ENCODE results near the gene NID1. TPM values are rescaled to one million over a fixed set of nuclear protein-coding genes. Genes with fewer than 3 reads are reported as not detected.
A peak's percentile ranks its signal among the peaks of the same experiment; 100 is the strongest.

NID1 gene, protein sequence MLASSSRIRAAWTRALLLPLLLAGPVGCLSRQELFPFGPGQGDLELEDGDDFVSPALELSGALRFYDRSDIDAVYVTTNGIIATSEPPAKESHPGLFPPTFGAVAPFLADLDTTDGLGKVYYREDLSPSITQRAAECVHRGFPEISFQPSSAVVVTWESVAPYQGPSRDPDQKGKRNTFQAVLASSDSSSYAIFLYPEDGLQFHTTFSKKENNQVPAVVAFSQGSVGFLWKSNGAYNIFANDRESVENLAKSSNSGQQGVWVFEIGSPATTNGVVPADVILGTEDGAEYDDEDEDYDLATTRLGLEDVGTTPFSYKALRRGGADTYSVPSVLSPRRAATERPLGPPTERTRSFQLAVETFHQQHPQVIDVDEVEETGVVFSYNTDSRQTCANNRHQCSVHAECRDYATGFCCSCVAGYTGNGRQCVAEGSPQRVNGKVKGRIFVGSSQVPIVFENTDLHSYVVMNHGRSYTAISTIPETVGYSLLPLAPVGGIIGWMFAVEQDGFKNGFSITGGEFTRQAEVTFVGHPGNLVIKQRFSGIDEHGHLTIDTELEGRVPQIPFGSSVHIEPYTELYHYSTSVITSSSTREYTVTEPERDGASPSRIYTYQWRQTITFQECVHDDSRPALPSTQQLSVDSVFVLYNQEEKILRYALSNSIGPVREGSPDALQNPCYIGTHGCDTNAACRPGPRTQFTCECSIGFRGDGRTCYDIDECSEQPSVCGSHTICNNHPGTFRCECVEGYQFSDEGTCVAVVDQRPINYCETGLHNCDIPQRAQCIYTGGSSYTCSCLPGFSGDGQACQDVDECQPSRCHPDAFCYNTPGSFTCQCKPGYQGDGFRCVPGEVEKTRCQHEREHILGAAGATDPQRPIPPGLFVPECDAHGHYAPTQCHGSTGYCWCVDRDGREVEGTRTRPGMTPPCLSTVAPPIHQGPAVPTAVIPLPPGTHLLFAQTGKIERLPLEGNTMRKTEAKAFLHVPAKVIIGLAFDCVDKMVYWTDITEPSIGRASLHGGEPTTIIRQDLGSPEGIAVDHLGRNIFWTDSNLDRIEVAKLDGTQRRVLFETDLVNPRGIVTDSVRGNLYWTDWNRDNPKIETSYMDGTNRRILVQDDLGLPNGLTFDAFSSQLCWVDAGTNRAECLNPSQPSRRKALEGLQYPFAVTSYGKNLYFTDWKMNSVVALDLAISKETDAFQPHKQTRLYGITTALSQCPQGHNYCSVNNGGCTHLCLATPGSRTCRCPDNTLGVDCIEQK
- 5.8 and 7.6 TPM in 2 replicates for total RNA-seq (2014; rRNA removed; shearing (Covaris generic))

GRCh38 chr1:236064674-236065508 is at the start of gene NID1:
TSS of gene NID1 (minus strand) at chr1:236065090. CDS start at chr1:236065079, 11 bp downstream.
- DNase-seq (ENCODE audit: low read depth), result peak; percentile 84

GRCh38 chr1:236114076-236114747 is 49.3 kb upstream of the NID1 start:
- DNase-seq (ENCODE audit: low read depth), result no peak

DNA sequence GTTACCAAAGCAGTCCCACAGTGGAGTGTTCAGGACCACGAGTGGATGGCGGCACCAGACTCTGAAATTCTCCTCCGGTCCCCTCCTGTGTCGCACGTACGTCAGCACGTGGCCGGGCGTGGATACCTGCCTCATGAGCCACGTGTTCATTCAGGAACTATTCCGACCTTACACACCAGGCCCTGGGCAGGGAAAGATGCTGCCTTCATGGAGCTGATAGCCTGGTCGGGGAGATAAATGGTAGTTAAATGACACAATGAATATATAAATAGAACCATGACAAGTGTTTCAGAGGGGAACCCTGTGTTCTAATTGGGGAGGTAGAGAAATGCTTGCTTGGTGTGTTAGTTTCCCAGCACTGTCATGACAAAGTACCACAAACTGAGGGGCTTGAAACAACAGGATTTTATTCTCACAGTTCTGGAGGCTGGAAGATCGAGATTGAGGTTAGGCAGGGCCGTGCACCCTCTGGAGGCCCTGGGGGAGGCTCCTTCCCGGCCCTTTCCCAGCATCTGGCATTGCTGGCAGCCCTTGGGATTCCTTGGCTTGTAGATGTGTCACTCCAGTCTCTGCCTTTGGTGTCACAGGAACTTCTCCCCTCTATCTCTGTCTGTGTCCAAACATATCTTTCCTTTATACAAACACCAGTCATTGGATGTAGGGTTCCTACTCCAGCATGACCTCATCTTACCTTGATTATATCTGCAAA is 48.6 kb upstream of the NID1 start:
- DNase-seq (ENCODE audit: low read depth), result no peak

- no peak for DNase-seq (ENCODE audit: low read depth)
Observed at GRCh38 chr1:236112332-236112627, 47.4 kb upstream of the NID1 start.

DNA sequence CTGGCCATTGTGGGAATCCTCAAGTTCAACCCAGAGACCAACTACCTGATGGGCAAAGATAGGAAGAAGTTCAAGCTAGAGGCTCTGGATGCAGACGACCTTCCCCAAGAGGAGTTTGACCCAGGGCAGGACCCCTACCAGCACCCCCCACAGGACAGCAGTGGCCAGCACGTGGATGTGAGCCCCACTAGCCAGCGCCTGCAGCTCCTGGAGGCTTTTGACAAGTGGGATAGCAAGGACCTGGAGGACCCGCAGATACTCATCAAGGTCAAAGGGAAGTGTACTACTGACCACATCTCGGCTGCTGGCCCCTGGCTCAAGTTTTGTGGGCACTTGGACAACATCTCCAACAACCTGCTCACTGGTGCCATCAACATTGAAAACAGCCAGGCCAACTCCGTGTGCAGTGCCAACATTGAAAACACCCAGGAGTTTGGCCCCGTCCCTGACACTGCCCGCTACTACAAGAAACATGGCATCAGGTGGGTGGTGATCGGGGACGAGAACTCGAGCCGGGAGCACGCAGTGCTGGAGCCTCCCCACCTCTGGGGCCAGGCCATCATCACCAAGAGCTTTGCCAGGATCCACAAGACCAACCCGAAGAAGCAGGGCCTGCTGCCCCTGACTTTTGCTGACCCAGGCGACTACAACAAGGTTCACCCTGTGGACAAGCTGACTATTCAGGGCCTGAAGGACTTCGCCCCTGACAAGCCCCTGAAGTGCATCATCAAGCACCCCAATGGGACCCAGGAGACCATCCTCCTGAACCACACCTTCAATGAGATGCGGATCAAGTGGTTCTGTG is 46.8 kb upstream of the NID1 start:
- no peak for DNase-seq (ENCODE audit: low read depth)

DNA sequence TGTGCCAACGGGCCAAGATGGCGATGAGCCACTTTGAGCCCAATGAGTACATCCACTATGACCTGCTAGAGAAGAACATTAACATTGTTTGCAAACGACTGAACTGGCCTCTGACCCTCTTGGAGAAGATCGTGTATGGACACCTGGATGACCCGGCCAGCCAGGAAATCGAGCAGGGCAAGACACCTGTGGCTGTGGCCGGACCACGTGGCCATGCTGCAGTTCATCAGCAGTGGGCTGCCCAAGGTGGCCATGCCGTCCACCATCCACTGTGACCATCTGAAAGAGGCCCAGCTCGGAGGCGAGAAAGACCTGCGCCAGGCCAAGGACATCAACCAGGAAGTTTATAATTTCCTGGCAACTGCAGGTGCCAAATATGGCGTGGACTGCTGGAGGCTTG is 45.2 kb upstream of the NID1 start:
- no peak for DNase-seq (ENCODE audit: low read depth)

DNA sequence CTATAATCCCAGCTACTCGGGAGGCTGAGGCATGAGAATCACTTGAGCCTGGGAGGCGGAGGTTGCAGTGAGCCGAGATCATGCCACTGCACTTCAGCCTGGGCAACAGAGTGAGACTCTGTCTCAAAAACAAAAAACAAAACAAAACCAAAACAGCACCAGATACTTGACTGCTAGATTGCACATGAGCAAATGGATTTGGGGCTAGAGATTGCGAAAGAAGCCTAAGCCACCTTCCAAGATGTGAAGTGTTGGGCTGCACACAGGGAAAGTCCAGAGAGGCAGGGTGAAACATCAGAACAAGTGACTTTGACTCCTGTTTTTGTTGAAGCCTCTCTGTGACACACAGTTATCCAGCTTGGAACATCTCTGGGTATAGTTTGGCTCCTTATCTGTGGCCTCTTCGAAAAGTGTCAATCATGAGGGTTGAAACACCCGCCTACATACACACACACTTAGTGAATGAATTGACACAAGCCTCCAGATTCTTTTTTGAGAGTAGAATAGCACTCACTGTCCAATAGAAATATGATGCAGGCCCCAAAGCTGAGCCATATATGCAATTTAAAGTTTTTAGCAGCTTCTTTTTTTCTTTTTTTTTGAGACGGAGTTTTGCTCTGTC is 43.2 kb upstream of the NID1 start:
- DNase-seq (ENCODE audit: low read depth), result no peak

DNA sequence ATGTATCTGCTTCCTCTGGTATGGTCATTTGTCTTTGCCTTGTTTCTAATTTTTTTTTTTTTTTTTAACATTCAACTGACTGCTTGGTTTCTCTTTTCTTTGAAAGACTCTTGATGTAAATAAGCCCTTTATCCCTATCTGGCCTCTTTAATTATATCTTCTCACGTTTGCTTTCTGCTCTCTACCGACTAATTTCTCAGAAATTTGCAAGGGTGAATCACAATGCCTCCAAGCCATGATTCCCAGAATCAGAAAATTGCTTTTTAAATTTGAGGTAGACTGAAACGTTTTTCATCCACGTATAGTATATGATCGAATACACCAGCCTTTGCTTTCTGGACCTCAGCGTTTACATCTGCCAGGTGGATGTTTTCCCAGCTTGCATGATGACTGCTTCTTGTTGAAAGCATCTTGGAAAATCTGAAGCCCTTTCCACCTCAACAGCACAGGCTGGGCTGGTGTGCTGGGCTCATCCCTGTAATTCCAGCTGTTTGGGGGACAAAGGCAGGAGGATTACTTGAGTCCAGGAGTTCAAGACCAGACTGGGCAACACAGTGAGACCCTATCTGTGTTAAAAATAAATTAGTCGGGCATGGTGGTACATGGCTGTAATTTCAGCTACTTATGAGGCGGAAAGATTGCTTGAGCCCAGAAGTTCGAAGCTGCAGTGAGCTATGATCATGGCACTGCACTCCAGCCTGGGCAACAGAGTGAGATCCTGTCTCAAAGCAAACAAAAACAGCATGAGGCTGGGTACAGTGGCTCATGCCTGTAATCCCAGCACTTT is 42.4 kb upstream of the NID1 start:
- DNase-seq (ENCODE audit: low read depth), result no peak

- peak; percentile 57 for DNase-seq (ENCODE audit: low read depth)
Observed at GRCh38 chr1:236103646-236104218, 38.8 kb upstream of the NID1 start.

DNA sequence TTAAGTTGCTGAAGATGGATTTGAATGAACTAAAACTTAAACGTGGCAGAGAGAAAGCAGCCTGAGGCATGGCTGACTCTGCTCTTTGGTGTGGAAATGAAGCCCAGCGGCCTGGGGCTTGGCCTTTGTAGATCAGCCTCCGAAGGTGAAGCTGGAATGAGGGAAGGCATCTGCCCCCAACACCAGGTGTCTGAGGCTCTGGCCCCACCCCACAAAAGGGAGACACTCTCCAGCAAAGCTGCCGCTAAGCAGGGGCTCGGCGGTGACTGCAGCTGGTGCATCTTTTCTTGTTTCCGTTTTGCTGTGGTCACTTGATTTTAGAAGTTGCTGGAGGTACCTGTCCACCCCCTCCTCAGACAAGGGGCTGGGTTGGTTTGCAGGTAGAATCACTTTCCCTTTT is 38.2 kb upstream of the NID1 start:
- no peak for DNase-seq (ENCODE audit: low read depth)

DNA sequence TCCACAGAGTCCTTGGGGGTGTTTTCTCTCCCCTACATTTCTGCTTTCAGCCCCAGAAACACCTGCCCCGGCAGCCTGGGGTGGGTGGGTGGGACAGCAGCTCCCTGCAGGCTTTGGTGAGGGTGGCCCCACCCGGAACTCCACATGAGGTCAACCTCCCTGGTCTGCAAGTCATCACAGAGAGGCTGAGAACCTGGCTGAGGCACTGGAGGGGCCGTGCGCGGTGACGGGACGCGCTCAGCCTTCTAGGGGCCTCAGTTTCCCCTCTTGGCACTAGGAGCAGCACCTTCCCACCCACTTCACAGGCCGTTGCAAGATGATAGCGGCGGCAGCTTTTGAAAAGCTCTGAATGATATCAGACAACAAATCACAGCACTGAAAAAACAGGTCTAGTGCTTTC is 37.7 kb upstream of the NID1 start:
- no peak for DNase-seq (ENCODE audit: low read depth)

DNA sequence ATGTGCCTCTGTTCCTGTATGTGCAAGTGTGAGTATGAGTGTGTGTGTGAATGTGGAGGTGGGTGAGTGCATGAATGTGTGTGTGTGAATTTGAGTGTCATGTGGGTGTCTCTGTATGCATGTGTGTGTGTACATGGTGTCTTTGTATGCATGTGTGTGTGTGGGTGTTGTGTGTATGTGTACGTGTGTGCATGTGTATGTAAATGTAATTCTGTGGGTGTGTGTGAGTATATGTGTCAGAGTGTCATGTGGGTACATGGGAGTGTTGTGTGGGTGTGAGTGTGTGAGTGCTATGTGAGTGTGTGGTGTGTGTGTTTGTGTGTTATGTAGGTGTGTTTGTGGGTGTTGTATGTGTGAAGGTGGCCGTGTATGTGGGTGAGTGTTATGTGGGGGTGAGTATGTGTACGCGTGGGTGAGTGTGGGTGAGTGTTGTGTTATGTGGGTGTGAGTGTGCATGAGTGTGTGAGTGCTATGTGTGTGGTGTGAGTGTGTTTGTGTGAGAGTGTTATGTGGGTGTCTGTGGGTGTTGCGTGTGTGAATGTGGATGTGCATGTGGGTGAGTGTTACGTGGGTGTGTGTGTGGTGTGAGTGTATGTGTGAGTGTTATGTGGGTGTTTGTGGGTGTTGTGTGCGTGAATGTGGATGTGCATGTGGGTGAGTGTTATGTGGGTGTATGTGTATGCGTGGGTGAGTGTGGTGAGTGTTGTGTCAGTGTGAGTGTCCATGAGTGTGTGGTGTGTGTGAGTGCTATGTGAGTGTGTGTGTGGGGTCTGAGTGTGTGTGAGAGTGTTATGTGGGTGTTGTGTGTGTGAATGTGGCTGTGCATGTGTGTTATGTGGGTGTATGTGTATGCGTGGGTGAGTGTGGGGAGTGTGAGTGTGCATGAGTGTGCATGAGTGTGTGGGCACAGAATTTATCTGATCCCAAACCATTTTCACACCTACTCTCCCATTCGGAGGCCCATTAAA is 36.6 kb upstream of the NID1 start:
- no peak for DNase-seq (ENCODE audit: low read depth)

DNA sequence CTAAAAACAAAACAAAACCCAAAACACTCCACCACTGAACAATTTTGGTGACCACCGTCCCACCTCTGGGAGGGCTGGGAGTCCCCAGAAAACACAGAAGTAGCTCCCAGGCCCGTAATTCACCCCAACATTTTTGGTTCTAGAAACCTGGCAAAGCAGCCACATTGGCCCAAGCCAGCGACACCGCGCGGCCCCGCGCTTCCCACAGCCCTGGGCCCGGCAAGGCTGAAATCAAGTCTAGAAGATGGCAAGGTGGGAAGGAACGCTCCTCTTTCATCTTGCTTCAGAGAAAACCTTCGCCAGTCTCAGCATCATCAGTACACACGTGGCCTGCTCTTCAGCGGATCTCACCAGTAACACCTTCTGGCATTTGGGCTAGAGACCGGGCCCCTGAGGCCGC is 35.9 kb upstream of the NID1 start:
- no peak for DNase-seq (ENCODE audit: low read depth)

DNA sequence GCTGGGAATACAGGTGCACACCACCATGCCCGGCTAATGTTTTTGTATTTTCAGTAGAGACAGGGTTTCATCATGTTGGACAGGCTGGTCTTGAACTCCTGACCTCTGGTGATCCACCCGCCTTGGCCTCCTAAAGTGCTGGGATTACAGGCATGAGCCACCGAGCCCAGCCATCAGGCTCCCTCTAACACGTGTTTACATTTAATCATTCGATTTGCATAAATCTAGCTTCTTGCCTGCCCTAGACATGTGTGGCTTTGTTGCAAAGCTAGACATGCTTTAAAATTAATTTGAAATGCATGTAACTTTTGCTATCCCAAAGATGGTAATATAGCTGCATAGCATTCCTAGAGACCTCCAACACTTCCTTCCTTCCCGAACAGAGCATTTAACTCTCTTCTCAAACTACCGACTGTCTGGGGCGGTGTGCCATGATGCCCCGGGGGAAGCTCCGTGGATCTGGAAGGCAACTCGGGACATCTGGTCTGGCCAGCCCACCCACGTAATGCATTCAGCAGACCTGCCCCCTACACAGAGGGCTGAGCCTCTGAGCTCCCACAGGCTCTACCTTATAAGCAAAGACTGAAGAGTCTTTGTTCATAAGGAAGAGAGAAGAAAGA is 34.6 kb upstream of the NID1 start:
- no peak for DNase-seq (ENCODE audit: low read depth)

GRCh38 chr1:236098267-236098666 is 33.4 kb upstream of the NID1 start:
- DNase-seq (ENCODE audit: low read depth), result no peak
